ENCODE measurements around the gene UBAC1. TPM values are rescaled to one million over a fixed set of nuclear protein-coding genes. Genes with fewer than 3 reads are reported as not detected.
A peak's percentile ranks its signal among the peaks of the same experiment; 100 is the strongest.
"Not testable (repeated sequence)": the region's sequence is repeated elsewhere in the genome, so short reads cannot be mapped to it uniquely, and the experiment has no call there.

UBAC1 gene
- total and polyA plus RNA-seq, 9 of the 15 experiments (the other 6 are each of a cell fraction or from before 2014, with no cell fraction given), result 94.0 to 399 (median 228) TPM

GRCh38 chr9:135911233-135911632 lies 49.9 kb downstream of the UBAC1 start:
- Histone ChIP-seq H3K36me3 (ENCODE audit: control insufficient read depth, insufficient read depth, low read length) (peaks cover 64% of the 10 kb centered on the region), H3K4me1 (replicated peaks in 1 of 2; ENCODE audit: control insufficient read depth in 2 of 2, insufficient read depth in 2 of 2, low read length in 2 of 2) (peaks cover 30 to 40% of the 10 kb centered on the region in 2 experiments), H3K79me2 (ENCODE audit: control insufficient read depth, insufficient read depth, low read length) (peaks cover 49% of the 10 kb centered on the region), H3K4me2 (ENCODE audit: insufficient read depth, low read length) (peak overlapping the region; percentile 20; the same call in 1 of the 2 replicates), H3K9me3 (replicated peaks; ENCODE audit: control insufficient read depth, insufficient read depth, low read depth, low read length) (peaks cover 18% of the 10 kb centered on the region)
- BruUV-seq (replicated peaks); in situ Hi-C loops (cut with MboI); H3K27me3 ChIP-seq (ENCODE audit: control insufficient read depth in 2 of 2, insufficient read depth in 2 of 2, low read length in 2 of 2); FAIRE-seq; POLR2A ChIA-PET; H3K27ac ChIP-seq (ENCODE audit: extremely low read depth, low read depth, low read length); H3K9me1 ChIP-seq (ENCODE audit: control insufficient read depth, insufficient read depth, low read length); intact Hi-C loops (cut with micrococcal nuclease); H3K9ac ChIP-seq (ENCODE audit: insufficient read depth in 1 of 2, low read depth in 2 of 2, low read length in 2 of 2); H3K4me3 ChIP-seq; CTCF ChIA-PET (ENCODE audit: low intra/inter-chr PET ratio); H2AFZ ChIP-seq (ENCODE audit: low read depth, low read length); H4K20me1 ChIP-seq (replicated peaks; ENCODE audit: control insufficient read depth, insufficient read depth, low read length); ATAC-seq: not testable (repeated sequence)
- TF ChIP-seq MAX (CRISPR knock-in tag; IDR thresholded peaks at IDR 0.05) (0 out of 2 replicates have a peak, but pooled peaks have one; percentile 22), ZNF431 (CRISPR knock-in tag; IDR thresholded peaks at IDR 0.05) (peak; percentile 93), CHD2 (IDR thresholded peaks at IDR 0.05; ENCODE audit: low read depth, low read length) (peak; percentile 85)
- peak in 1 of 4 experiments; percentile 29 for DNase-seq (ENCODE audit: extremely low read depth in 1 of 4, low spot score in 3 of 4)
- WGBS (ENCODE audit: insufficient coverage, low coverage, missing lambda C conversion rate), result 72% methylated on average over 9 of the region's 9 CpGs

- Histone ChIP-seq H3K4me2 (ENCODE audit: insufficient read depth, low read length) (no peak overlapping the region), H3K9me3 (replicated peaks; ENCODE audit: control insufficient read depth, insufficient read depth, low read depth, low read length) (peaks cover 13% of the 10 kb centered on the region), H3K27me3 (ENCODE audit: control insufficient read depth in 2 of 2, insufficient read depth in 2 of 2, low read length in 2 of 2) (no peaks in the 10 kb centered on the region), H3K4me1 (replicated peaks in 1 of 2; ENCODE audit: control insufficient read depth in 2 of 2, insufficient read depth in 2 of 2, low read length in 2 of 2) (peaks cover 33 to 40% of the 10 kb centered on the region in 2 experiments), H4K20me1 (replicated peaks; ENCODE audit: control insufficient read depth, insufficient read depth, low read length) (peaks cover 7% of the 10 kb centered on the region), H3K79me2 (ENCODE audit: control insufficient read depth, insufficient read depth, low read length) (peaks cover 54% of the 10 kb centered on the region), H3K9ac (ENCODE audit: insufficient read depth in 1 of 2, low read depth in 2 of 2, low read length in 2 of 2) (no peak overlapping the region), H3K27ac (ENCODE audit: extremely low read depth, low read depth, low read length) (no peak overlapping the region), H3K4me3 (no peak overlapping the region), H2AFZ (ENCODE audit: low read depth, low read length) (no peak overlapping the region), H3K36me3 (ENCODE audit: control insufficient read depth, insufficient read depth, low read length) (peaks cover 60% of the 10 kb centered on the region), H3K9me1 (ENCODE audit: control insufficient read depth, insufficient read depth, low read length) (no peaks in the 10 kb centered on the region)
- ChIA-PET POLR2A (no interaction called here), CTCF (ENCODE audit: low intra/inter-chr PET ratio) (no interaction called here)
- WGBS (ENCODE audit: insufficient coverage, low coverage, missing lambda C conversion rate), result 99% methylated on average over 9 of the region's 9 CpGs
- TF ChIP-seq KHSRP (IDR thresholded peaks at IDR 0.05) (no peak), EZH2 (IDR thresholded peaks at IDR 0.05; ENCODE audit: borderline replicate concordance, low read depth, low read length) (no peak), XRCC3 (IDR thresholded peaks at IDR 0.05) (no peak), RB1 (IDR thresholded peaks at IDR 0.05; ENCODE audit: low read depth) (0 out of 2 replicates have a peak, but pooled peaks have one; percentile 24), ZC3H11A (IDR thresholded peaks at IDR 0.05; ENCODE audit: low read depth, low read length) (no peak), CAMTA2 (CRISPR knock-in tag; conservative IDR thresholded peaks at IDR 0.05) (no peak)
- FAIRE-seq (no peak), DNase-seq (ENCODE audit: extremely low read depth in 1 of 4, low spot score in 3 of 4) (no peak), ATAC-seq (no peak)
- in situ Hi-C loops (cut with MboI) (no loop called here), intact Hi-C loops (cut with micrococcal nuclease) (no loop called here)
- TSS peak; percentile 10 for BruUV-seq (replicated peaks)
Measured at GRCh38 chr9:135910757-135911156, 50.4 kb downstream of the UBAC1 start.
